Ovary (tissue), 3 donors: Measurements from ENCODE around the gene UBE2E1.

ENCODE experiments used
- CTCF ChIP-seq, 3 donors: fragments of 450-650 bp in 2 of 3; fragments of 200-600 bp in 1 of 3; IDR thresholded peaks; one replicate each; pipeline versions ENCODE4 v1.5.1 to v1.8.0; 2016 to 2022; ENCODE audit warnings: antibody characterized with exemption in 3 of 3, mild to moderate bottlenecking in 1 of 3
- POLR2A ChIP-seq: fragments of 450-650 bp; IDR thresholded peaks from one replicate; pipeline ENCODE4 v1.6.1; 2017; ENCODE audit warnings: antibody characterized with exemption, mild to moderate bottlenecking, moderate library complexity
- donor health status: DM: no; HTN: no; CAD: no.

- TF ChIP-seq CTCF (IDR thresholded peaks at IDR 0.05) (no peak), POLR2A (no peak)
These were observed 105.6 kb downstream of the UBE2E1 start for GRCh38 chr3:23911397-23911796.
